Fibroblast of skin of left biceps (primary cell): ENCODE results near the gene DUOX2.
"Not testable (repeated sequence)": the region's sequence is repeated elsewhere in the genome, so short reads cannot be mapped to it uniquely, and the experiment has no call there.

Experiments
- DNase-seq, 2 experiments: peaks; one replicate each; pipeline ENCODE4 v3.0.0-alpha.2; 2013; ENCODE audit warnings: low read depth in 2 of 2

DUOX2 gene

GRCh38 chr15:45073602-45074001 lies 40.4 kb downstream of the DUOX2 start:
- not testable (repeated sequence) for DNase-seq

GRCh38 chr15:45069942-45070360 lies 44.0 kb downstream of the DUOX2 start:
- not testable (repeated sequence) for DNase-seq

GRCh38 chr15:45064386-45064785 lies 49.6 kb downstream of the DUOX2 start:
- no peak for DNase-seq

- not testable (repeated sequence) for DNase-seq
Measured at GRCh38 chr15:45062301-45062700, 51.7 kb downstream of the DUOX2 start.

- not testable (repeated sequence) for DNase-seq
Measured at GRCh38 chr15:45058690-45059675, 55.0 kb downstream of the DUOX2 start.

GRCh38 chr15:45052676-45053075 lies 61.3 kb downstream of the DUOX2 start:
- not testable (repeated sequence) for DNase-seq

- no peak for DNase-seq
Measured at GRCh38 chr15:45050587-45050986, 63.4 kb downstream of the DUOX2 start.

- no peak for DNase-seq
Measured at GRCh38 chr15:45048794-45049631, 65.0 kb downstream of the DUOX2 start.

- not testable (repeated sequence) for DNase-seq
Measured at GRCh38 chr15:45048449-45048793, 65.6 kb downstream of the DUOX2 start.

- DNase-seq: not testable (repeated sequence)
Measured at GRCh38 chr15:45044270-45044669, 69.7 kb downstream of the DUOX2 start.

GRCh38 chr15:45042859-45043258 lies 71.1 kb downstream of the DUOX2 start:
- not testable (repeated sequence) for DNase-seq
